Endothelial cell (in vitro differentiated cells): Measurements from ENCODE around the gene CSTF1. TPM values are rescaled to one million over a fixed set of nuclear protein-coding genes. Genes with fewer than 3 reads are reported as not detected.
"Not testable (repeated sequence)": the region's sequence is repeated elsewhere in the genome, so short reads cannot be mapped to it uniquely, and the experiment has no call there.

Experiments used
- DNase-seq: peaks from one replicate; pipeline ENCODE4 v3.0.0; 2021; ENCODE audit warnings: low spot score
- H3K27ac Mint-ChIP-seq: one replicate; pipeline ENCODE4 v1.8.0; 2021; ENCODE audit warnings: mixed read lengths, inconsistent platforms; ENCODE audit not compliant: unreplicated experiment
- H3K27me3 Mint-ChIP-seq: one replicate; pipeline ENCODE4 v1.8.0; 2021; ENCODE audit warnings: mild to moderate bottlenecking, moderate library complexity, mixed read lengths, inconsistent platforms; ENCODE audit not compliant: unreplicated experiment
- H3K36me3 Mint-ChIP-seq: one replicate; pipeline ENCODE4 v1.8.0; 2021; ENCODE audit warnings: mild to moderate bottlenecking, low read depth, mixed read lengths, inconsistent platforms; ENCODE audit not compliant: unreplicated experiment
- H3K4me1 Mint-ChIP-seq: one replicate; pipeline ENCODE4 v1.8.0; 2021; ENCODE audit warnings: mild to moderate bottlenecking, mixed read lengths, inconsistent platforms; ENCODE audit not compliant: unreplicated experiment
- H3K4me3 Mint-ChIP-seq: one replicate; pipeline ENCODE4 v1.8.0; 2021; ENCODE audit warnings: mild to moderate bottlenecking, mixed read lengths, inconsistent platforms; ENCODE audit not compliant: unreplicated experiment
- H3K9me3 Mint-ChIP-seq: one replicate; pipeline ENCODE4 v1.8.0; 2021; ENCODE audit warnings: mixed read lengths, inconsistent platforms; ENCODE audit not compliant: unreplicated experiment
- total RNA-seq: library from RNA; stranded (reverse); fragmentation: NEBNext Ultra II Directional; extraction: Animal tissue kit (Norgen Biotek cat#: 25700); gene quantifications from one replicate; pipeline ENCODE4 v1.2.1, GENCODE V29; 2021; ENCODE audit not compliant: unreplicated experiment
- TF ChIP-seq, protein P1 (sequence below): fragments of 200-600 bp; sonication (generic); IDR thresholded peaks from one replicate; pipeline ENCODE4 v1.5.0; 2021; ENCODE audit warnings: antibody characterized with exemption; ENCODE audit not compliant: unreplicated experiment

The CSTF1 gene
- total RNA-seq, 1 donor from 2014 or later = 42.0 TPM

DNA sequence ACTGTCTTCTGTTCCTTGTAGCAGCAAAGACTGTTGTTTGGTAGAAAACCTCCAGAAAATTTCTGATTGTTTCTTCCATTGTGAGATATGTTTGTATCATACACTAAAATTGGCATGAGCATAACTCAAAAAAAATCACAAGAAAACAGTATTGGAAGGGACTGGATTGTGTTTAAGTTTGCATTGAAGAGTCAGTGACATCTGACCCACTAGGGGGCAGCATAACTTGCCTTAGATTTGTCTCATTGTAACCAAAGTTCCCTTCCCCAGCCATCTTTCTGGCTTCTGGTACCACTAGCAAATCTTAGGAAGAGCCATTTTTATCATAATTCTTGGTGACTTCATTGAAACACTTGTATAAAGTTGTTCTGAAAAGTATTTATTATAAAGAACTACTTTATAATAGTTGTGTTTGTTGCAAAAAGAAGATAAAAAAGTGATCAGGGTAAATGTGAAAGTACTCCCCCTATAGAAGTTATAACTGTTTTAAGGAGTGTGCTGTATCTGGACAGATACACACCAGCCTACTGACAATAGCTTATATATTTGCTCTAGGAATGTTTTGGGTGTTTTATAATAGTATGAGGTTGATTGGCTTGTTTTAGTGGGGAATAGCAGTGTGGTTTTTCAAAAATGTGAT lies 7.7 kb downstream of the CSTF1 start:
- H3K9me3 Mint-ChIP-seq = no peaks in the 10 kb centered on the region
- H3K4me3 Mint-ChIP-seq = no peak overlapping the region
- H3K4me1 Mint-ChIP-seq = no peaks in the 10 kb centered on the region
- TF ChIP-seq, protein P1, sequence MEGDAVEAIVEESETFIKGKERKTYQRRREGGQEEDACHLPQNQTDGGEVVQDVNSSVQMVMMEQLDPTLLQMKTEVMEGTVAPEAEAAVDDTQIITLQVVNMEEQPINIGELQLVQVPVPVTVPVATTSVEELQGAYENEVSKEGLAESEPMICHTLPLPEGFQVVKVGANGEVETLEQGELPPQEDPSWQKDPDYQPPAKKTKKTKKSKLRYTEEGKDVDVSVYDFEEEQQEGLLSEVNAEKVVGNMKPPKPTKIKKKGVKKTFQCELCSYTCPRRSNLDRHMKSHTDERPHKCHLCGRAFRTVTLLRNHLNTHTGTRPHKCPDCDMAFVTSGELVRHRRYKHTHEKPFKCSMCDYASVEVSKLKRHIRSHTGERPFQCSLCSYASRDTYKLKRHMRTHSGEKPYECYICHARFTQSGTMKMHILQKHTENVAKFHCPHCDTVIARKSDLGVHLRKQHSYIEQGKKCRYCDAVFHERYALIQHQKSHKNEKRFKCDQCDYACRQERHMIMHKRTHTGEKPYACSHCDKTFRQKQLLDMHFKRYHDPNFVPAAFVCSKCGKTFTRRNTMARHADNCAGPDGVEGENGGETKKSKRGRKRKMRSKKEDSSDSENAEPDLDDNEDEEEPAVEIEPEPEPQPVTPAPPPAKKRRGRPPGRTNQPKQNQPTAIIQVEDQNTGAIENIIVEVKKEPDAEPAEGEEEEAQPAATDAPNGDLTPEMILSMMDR = peak; percentile 85
- H3K27ac Mint-ChIP-seq = no peak overlapping the region
- H3K36me3 Mint-ChIP-seq = peaks cover 43% of the 10 kb centered on the region
- H3K27me3 Mint-ChIP-seq = no peaks in the 10 kb centered on the region
- DNase-seq = peak; percentile 65

DNA sequence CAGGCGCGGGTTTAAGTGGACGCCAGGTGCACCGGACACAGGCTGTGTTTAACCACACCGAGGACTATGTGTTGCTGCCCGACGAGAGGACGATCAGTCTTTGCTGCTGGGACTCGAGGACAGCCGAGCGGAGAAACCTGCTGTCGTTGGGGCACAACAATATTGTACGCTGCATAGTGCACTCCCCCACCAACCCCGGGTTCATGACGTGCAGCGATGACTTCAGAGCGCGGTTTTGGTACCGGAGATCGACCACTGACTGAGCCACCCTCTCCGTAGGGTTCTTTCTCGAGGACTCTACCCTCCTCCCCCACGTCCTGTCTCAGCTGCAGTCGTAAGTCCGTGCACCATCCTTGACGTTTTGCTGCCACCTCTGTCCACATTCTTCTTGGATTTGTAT lies 11.0 kb downstream of the CSTF1 start:
- Mint-ChIP-seq H3K36me3 (peaks cover 37% of the 10 kb centered on the region), H3K9me3 (no peaks in the 10 kb centered on the region), H3K27ac (no peak overlapping the region), H3K4me3 (no peak overlapping the region), H3K4me1 (peaks cover under 1% of the 10 kb centered on the region), H3K27me3 (no peaks in the 10 kb centered on the region)
- DNase-seq = no peak
- TF ChIP-seq, protein P1 = no peak

DNA sequence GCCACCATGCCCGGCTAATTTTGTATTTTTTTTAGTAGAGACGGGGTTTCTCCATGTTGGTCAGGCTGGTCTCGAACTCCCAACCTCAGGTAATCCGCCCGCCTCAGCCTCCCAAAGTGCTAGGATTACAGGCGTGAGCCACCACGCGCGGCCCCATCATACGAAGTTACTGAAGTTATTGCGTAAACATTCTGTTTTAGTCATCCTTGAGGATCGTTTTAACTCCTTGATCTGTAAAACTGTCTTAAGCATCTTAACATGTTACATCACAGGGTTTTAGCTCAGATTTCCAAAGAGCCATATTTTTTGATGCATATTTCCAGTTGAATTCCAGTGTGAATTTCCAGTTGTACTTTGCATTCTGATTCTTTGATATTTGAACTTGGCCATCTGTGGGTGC lies 12.9 kb downstream of the CSTF1 start:
- not testable (repeated sequence) for H3K27me3 Mint-ChIP-seq
- H3K36me3 Mint-ChIP-seq = peaks cover 22% of the 10 kb centered on the region

DNA sequence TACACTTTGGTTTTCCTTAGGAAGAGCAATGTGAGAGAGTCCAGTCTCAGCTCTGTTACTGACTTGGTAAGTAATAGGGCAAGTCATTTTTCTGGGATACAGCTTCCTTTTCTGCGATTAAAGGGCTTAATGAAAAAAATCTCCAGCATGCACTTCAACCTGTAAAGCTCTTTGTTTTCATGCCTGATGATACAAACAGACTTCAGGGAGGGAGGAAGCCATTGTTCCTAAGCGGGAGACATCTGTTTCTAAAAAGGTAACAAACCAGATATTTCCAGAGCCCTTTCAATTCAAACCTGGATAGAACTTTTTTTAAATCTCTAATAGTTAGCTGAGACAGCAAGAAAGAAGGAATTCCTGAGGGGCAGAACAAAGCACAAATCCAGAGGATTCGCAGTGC lies 14.5 kb downstream of the CSTF1 start:
- Mint-ChIP-seq H3K9me3 (no peaks in the 10 kb centered on the region), H3K36me3 (peaks cover 18% of the 10 kb centered on the region), H3K4me1 (peaks cover 12% of the 10 kb centered on the region), H3K27me3 (no peaks in the 10 kb centered on the region), H3K27ac (no peak overlapping the region), H3K4me3 (no peak overlapping the region)
- TF ChIP-seq, protein P1 = no peak
- no peak for DNase-seq

More for the DNA sequence above, 12.9 kb downstream of the CSTF1 start:
- not testable (repeated sequence) for DNase-seq, H3K4me3 Mint-ChIP-seq, H3K9me3 Mint-ChIP-seq, H3K27ac Mint-ChIP-seq, H3K4me1 Mint-ChIP-seq

DNA sequence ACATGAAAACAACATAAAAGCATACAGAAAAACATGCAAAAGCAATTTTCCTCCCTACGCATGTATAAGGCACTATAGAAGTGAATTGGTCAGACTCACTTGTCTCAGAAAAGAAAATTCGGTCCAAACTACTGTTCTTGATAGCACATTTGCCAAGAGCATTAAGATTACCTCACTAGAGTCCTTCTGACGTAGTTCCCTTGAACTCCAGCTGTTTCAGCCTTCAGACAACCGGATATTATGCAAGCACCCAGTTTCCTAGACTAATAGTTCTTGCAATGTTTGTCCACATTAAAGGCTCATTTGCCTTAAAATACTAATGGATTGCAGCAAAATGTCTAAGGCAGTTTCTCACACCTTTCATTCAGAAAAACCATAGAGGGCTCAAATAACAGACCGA lies 17.1 kb downstream of the CSTF1 start:
- TF ChIP-seq, protein P1 = no peak
- H3K4me3 Mint-ChIP-seq = no peak overlapping the region
- no peak overlapping the region for H3K27ac Mint-ChIP-seq
- peaks cover 12% of the 10 kb centered on the region for H3K4me1 Mint-ChIP-seq
- H3K9me3 Mint-ChIP-seq = no peaks in the 10 kb centered on the region
- H3K27me3 Mint-ChIP-seq = no peaks in the 10 kb centered on the region
- peaks cover 2% of the 10 kb centered on the region for H3K36me3 Mint-ChIP-seq
- DNase-seq = no peak
